Type B pancreatic cell (in vitro differentiated cells): ENCODE measurements around the gene MRM3. TPM values are rescaled to one million over a fixed set of nuclear protein-coding genes. Genes with fewer than 3 reads are reported as not detected.
"Not testable (repeated sequence)": the region's sequence is repeated elsewhere in the genome, so short reads cannot be mapped to it uniquely, and the experiment has no call there.

Source experiments
- DNase-seq: peaks from one replicate; pipeline ENCODE4 v3.0.0; 2021; ENCODE audit warnings: mixed read lengths; ENCODE audit not compliant: unreplicated experiment; ENCODE audit errors: extremely low spot score
- H3K27ac Mint-ChIP-seq: 2 replicates; pipeline ENCODE4 v1.8.0; 2021; ENCODE audit warnings: mild to moderate bottlenecking, mixed read lengths
- H3K27me3 Mint-ChIP-seq: 2 replicates; pipeline ENCODE4 v1.8.0; 2021; ENCODE audit warnings: mixed read lengths
- H3K36me3 Mint-ChIP-seq: 2 replicates; pipeline ENCODE4 v1.8.0; 2021; ENCODE audit warnings: mixed read lengths
- H3K4me1 Mint-ChIP-seq: one replicate; pipeline ENCODE4 v1.8.0; 2021; ENCODE audit warnings: mixed read lengths; ENCODE audit not compliant: unreplicated experiment
- H3K4me3 Mint-ChIP-seq: 2 replicates; pipeline ENCODE4 v1.8.0; 2021; ENCODE audit warnings: mild to moderate bottlenecking, mixed read lengths
- H3K9me3 Mint-ChIP-seq: 2 replicates; pipeline ENCODE4 v1.8.0; 2021; ENCODE audit warnings: mixed read lengths
- CTCF ChIP-seq: fragments of 200-600 bp; sonication (generic); conservative IDR thresholded peaks from 2 replicates; pipeline ENCODE4 v1.5.0; 2021; ENCODE audit warnings: antibody characterized with exemption, mild to moderate bottlenecking
- total RNA-seq: library from RNA; stranded (reverse); gene quantifications from 2 replicates; pipeline ENCODE4 v1.2.1, GENCODE V29; 2021; ENCODE audit warnings: low replicate concordance

Gene MRM3
- total RNA-seq, 1 donor from 2014 or later, result 21.3 TPM

DNA sequence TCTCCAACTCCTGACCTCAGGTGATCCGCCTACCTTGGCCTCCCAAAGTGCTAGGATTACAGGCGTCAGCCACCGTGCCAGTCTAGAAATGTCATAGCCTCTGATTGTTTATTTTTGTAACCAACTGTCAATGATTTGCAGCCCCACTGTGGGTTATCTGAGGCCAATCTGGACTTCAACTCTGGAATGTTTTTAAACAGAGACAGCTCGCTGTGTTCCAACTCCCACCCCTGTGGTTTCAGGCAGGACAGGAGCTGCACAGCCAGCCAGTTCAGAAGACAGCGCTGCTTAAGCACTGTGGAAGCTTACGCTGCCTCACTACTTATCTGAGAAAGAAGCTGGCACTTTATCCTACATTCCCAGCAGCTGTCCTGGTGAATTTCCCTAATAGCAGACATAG, 19.5 kb downstream of the MRM3 start:
- H3K36me3 Mint-ChIP-seq, result peaks cover 2% of the 10 kb centered on the region
- H3K27me3 Mint-ChIP-seq, result no peaks in the 10 kb centered on the region
- H3K9me3 Mint-ChIP-seq, result no peaks in the 10 kb centered on the region
- no peak for TF ChIP-seq CTCF
- H3K4me3 Mint-ChIP-seq, result no peak overlapping the region
- peaks cover 6% of the 10 kb centered on the region for H3K4me1 Mint-ChIP-seq
- DNase-seq, result no peak
- H3K27ac Mint-ChIP-seq, result peak overlapping the region; percentile 26

GRCh38 chr17:802481-802880, 20.3 kb downstream of the MRM3 start:
- no peak overlapping the region for H3K4me3 Mint-ChIP-seq
- no peaks in the 10 kb centered on the region for H3K27me3 Mint-ChIP-seq
- no peaks in the 10 kb centered on the region for H3K36me3 Mint-ChIP-seq
- TF ChIP-seq CTCF, result no peak
- DNase-seq, result no peak
- H3K4me1 Mint-ChIP-seq, result peaks cover 6% of the 10 kb centered on the region
- no peaks in the 10 kb centered on the region for H3K9me3 Mint-ChIP-seq
- H3K27ac Mint-ChIP-seq, result no peak overlapping the region

DNA sequence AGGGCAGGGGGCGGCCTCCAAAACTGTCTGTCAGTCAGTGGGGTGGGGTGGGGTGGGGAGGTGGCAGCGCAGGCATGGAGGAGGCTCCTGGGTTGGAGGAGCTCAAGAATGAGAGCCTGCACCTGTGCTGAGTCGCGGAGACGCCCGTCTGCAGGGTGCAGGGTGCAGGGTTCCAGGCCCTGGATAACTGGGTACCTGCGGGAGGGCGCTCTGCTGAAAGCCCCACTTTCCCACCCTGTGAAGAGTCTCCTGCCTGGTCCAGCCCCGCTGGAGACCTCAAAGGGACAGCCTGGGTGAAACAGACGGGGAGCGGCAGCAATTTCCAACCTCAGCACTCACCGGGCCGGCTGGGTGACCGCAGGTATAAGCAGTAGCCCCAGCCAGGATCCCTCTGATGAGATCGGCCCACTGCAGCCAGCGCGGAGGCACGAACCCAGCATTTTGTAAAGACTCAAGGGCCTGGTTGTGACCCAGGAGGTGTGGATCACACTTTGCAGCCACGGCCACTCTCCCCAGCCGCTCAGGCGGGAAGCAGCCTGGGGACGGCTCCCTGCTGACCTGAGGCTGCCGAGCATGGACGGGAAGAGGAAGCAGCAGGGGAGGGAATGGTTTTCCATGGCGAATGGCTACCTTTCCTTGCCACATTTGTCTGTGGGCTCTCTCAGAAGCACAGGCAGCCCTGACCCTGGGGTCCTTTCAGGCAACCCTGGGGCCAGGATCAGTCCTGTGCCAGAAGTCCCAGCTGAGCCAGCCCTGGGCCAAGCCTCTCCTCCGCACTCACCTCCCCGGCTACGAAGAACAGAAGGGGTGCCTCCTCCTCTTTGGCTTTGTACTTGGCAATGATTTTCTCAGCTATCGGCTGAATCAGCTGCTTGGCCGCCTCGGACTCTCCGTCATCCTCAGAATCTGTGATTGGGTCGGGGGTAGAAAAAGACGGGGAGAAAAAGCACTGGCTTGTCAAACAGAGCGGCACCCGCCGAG, 21.0 kb downstream of the MRM3 start:
- H3K27ac Mint-ChIP-seq, result no peak overlapping the region
- no peaks in the 10 kb centered on the region for H3K36me3 Mint-ChIP-seq
- DNase-seq, result no peak
- peaks cover 6% of the 10 kb centered on the region for H3K4me1 Mint-ChIP-seq
- H3K9me3 Mint-ChIP-seq, result no peaks in the 10 kb centered on the region
- H3K27me3 Mint-ChIP-seq, result no peaks in the 10 kb centered on the region
- H3K4me3 Mint-ChIP-seq, result no peak overlapping the region
- TF ChIP-seq CTCF, result no peak

GRCh38 chr17:804541-805435, 22.6 kb downstream of the MRM3 start:
- TF ChIP-seq CTCF, result no peak
- Mint-ChIP-seq H3K27ac (no peak overlapping the region), H3K4me1 (no peaks in the 10 kb centered on the region), H3K4me3 (no peak overlapping the region), H3K9me3 (no peaks in the 10 kb centered on the region), H3K36me3 (peaks cover 6% of the 10 kb centered on the region), H3K27me3 (no peaks in the 10 kb centered on the region)
- DNase-seq, result no peak

DNA sequence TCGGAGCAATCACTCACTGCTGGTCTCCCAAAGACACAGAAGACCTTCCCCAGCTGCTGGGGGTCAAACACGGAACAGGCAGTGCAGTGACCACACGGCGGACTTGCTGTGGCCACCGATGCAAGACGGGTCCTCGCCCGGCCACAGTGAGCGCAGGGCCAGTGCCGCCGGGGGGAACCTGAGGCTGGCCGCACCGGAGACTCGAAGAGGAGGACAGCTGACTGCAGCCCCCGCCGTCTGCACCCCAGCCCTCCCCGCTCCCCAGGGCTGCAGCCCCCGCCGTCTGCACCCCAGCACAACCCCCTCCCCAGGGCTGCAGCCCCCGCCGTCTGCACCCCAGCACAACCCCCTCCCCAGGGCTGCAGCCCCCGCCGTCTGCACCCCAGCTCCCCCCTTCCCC, 23.7 kb downstream of the MRM3 start:
- DNase-seq, H3K9me3 Mint-ChIP-seq, H3K27ac Mint-ChIP-seq, H3K4me1 Mint-ChIP-seq, H3K27me3 Mint-ChIP-seq, H3K36me3 Mint-ChIP-seq, H3K4me3 Mint-ChIP-seq: not testable (repeated sequence)
